Dermis microvascular lymphatic vessel endothelial cell (primary cell): ENCODE measurements around the gene GPR31. TPM values are rescaled to one million over a fixed set of nuclear protein-coding genes. Genes with fewer than 3 reads are reported as not detected.
A peak's percentile ranks its signal among the peaks of the same experiment; 100 is the strongest.
"Not testable (repeated sequence)": the region's sequence is repeated elsewhere in the genome, so short reads cannot be mapped to it uniquely, and the experiment has no call there.

Source experiments
- DNase-seq, 2 donors: peaks; one replicate each; pipeline versions ENCODE4 v3.0.0 to v3.0.0-alpha.2; 2010; ENCODE audit warnings: low read depth in 2 of 2
- total RNA-seq: library from RNA; depleted of rRNA; stranded (reverse); fragments of >200 nt; gene quantifications from 2 replicates; pipeline ENCODE4 v1.2.1, GENCODE V29; 2014

Gene GPR31
- total RNA-seq, 1 donor from 2014 or later: not detected

DNA sequence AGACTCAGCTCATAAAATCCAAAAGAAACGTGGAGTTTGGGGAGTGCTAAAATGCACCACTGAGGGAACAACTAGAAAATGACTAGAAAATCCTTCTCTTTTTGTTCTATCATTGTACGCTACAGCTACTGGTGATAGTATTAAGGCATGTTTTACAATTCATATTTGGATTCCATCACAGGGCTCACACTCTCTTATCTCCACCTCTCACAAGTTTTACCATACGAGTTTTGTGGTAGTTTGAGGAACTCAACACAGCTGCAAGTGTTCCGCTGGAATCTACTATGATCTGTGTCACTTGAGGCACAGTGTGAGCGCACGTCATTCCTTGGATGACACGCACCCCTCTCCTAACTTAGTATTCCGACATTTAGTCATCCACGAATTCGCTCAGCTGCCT, 9.9 kb upstream of the GPR31 start:
- DNase-seq: not testable (repeated sequence)

DNA sequence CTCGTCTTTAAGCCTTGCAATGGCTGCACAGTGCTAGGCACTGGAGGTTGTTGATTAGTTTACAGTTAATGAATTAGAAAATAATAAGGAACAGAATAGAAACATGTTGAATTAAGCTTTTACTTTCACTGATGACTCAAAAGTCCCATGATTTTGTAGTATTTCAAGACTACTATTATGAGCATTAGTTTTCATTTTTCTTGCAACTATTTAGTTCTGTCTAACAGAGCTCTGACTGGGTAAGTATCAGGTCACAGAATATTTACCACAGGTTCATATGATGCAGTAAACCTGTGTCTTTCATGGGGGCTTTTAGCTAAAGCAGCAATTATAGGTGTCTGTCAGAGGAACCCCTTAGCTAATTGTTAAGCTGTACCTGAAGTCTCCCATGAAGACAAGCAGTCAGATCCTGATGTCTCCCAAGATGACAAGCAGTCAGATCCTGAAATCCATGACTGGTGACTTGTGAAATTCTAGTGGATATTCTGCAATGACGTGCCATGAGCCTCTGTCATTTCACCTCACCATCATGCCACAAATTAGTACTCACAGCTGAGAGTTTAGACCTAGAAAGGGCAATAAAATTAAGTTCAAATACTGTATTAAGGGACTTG, 8.2 kb upstream of the GPR31 start:
- no peak for DNase-seq

DNA sequence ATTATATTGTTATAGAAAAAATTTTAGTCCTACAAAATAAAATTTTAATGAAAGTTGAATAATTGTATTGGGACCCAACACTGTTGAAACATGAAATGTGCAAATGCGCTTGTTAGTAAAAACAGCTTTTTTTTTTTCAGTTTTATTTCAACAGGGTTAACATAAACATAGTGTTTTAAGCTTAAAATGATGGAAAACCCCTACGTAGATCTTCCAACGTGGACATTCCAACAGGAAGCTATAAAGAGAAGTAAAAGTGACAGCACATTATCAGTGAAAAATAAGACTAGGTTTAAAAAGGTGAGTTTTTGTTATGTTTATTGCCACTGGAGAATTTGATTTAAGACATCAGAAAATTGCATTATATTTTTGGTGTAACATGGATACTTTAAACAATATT, 6.5 kb upstream of the GPR31 start:
- DNase-seq: no peak

DNA sequence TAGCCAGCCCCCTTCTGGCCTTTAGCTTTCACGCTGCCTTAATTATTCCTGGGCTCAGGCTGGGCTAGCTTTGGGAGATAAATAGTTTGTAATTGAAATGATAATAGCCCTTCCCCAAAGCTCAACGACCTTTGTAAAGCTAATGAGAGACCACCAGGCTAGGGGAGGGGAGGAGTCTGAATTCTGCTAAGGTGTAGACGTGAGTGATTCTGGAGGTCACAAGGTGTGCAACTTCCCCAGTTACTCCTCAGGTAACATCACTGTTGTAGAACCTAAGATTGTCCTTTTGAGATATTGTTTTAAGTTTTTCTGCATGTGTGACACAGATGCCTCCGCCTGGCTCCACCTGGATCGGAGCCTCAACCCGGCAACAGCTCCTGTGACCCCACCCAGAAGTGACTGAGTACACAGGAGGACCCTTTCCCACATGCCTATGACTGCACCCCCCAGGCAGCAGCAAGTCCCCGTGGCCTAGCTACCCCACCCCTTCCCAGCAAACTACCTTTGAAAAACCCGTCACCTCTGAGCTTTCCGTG, 5.8 kb upstream of the GPR31 start:
- no peak for DNase-seq

GRCh38 chr6:167162591-167162990, 4.8 kb upstream of the GPR31 start:
- DNase-seq: no peak

DNA sequence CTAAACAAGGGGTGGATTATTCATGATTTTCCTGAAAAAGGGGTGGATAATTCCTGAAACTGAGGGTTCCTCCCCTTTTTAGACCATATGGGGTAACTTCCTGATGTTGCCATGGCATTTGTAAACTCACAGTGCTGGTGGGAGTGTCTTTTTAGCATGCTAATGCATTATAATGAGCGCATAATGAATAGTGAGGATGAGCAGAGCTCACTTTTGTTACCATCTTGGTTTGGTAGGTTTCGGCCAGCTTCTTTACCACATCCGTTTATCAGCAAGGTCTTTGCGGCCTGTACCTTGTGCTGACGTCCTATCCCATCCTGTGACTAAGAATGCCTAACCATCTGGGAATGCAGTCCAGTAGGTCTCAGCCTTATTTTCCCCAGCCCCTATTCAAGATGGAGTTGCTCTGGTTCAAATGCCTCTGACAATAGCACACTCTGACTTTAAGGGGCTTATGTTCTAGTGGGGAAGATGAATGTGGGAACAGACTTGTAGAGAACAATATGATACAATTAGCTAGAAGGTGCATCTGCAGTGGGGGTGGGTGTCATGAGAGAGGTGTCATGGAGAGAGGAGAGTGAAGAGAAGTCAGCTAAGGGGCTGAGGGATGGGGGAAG, 4.2 kb upstream of the GPR31 start:
- no peak for DNase-seq

DNA sequence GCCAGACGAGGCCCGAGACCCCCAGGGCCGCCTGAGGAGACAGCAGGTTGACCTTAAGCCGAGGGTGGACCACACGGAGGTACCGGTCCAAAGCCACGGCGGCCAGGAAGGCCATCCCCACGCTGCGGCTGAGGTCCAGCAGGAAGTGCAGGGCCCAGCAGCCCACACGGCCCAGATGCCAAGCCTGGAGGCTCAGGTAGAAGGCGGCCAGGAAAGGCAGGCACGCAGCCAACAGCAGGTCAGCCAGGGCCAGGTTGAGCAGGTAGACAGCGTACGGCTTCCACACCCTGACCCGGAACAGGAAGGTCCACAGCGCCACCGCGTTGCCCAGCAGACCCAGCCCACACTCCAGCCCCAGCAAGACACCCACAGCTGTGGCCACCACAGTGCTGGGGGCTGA, 366 bp downstream of the GPR31 start:
- no peak for DNase-seq

DNA sequence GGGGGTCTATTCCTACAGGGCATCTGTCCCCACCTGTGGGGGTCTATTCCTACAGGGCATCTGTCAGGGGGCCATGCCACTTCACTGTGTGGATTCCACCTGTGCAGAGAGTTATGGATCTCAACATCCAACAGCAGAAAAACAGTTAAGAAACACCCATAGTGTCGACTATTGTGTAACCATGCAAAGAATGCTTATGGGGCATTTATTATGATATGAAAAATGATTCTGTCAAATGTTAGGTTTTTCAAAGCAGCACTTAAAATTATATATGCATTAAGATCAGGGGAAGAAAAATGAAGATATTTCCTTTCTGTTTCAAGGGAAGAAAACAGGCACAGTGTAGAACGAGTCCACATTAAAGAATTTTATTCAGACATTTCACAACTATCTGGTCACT, 2.9 kb downstream of the GPR31 start:
- DNase-seq: no peak

- no peak for DNase-seq
Observed at GRCh38 chr6:167154291-167154690, 3.5 kb downstream of the GPR31 start.

DNA sequence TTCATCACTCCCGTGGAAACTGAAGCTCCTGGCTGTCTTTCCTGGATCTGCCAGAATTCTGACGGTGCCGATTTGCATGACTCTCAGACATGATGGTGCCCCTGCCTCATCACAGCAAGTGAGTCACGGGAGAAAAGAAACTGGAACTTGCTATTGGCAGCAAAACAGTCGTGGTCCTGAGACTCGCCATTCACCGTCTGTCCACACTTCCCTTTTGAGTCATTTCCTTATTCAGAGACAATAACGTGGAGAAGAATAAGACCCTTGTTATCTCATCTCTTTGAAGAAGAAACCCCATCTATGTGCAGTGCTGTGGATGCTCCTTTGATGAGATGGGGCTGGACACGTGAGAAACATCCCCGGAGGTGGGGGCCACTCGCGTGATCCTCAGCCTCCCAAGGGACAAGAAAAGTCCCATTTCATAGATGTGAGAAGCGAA, 4.2 kb downstream of the GPR31 start:
- peak; percentile 1 to 81 for DNase-seq

DNA sequence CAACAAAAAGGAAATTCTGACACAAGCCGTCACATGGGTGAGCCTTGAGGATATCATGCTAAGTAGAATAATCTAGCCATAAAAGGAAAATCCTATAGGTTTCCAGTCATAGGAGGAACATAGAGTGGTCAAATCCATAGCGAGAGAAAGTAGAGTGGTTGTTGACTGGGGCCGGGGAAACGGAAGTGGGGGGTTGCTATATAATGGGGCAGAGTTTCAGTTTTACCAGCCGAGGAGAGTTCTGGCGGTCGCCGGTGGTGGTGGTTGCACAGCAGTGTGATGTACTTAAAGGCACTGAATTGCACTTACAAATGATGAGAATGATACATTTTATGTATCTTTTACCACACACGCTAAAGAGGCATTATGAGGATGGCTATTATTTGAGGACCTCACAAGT, 4.9 kb downstream of the GPR31 start:
- no peak for DNase-seq

- DNase-seq: no peak
Observed at GRCh38 chr6:167151648-167152047, 6.1 kb downstream of the GPR31 start.

- DNase-seq: no peak
Observed at GRCh38 chr6:167150941-167151549, 6.7 kb downstream of the GPR31 start.

GRCh38 chr6:167148997-167149396, 8.8 kb downstream of the GPR31 start:
- no peak for DNase-seq

GRCh38 chr6:167148021-167148420, 9.8 kb downstream of the GPR31 start:
- DNase-seq: no peak

DNA sequence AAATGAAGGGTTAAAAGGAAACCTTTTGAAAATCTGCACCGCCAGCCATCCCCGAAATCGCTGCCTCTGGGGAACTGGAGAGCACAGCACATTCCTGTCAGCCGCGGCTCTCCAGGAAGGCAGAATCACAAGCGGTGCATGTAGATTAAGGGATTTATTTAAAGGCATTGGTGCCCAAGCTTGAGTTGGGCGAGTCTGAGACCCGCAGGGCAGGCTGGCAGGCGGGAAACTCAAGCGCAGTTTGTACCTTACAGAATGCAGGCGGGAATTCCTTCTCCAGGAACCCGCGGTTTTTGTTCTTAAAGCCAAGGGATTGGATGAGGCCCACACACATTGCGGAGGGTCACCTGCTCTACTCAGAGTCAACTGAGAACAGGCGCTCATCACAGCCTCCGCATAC, 10.8 kb downstream of the GPR31 start:
- no peak for DNase-seq

- no peak for DNase-seq
Observed at GRCh38 chr6:167146135-167146534, 11.6 kb downstream of the GPR31 start.

DNA sequence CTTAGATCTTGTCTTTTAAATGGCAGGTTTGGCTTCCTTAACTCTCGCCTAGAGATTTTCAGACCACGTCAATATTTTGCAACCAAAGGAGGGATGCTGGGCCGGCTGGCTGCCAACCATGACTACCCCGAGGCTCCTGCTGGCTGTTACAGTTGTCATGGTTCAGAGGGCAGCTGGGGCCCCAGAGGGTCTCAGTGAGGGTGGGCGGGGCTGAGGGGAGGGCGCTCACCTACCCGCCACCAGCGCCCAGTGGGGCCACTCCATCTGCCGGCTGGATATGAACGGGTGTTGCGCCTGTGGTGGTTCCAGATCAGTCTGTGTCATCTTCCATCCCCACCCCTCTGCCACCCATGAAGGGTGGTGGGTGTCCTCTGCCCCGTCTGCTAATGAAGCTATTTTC, 12.3 kb downstream of the GPR31 start:
- DNase-seq: no peak

DNA sequence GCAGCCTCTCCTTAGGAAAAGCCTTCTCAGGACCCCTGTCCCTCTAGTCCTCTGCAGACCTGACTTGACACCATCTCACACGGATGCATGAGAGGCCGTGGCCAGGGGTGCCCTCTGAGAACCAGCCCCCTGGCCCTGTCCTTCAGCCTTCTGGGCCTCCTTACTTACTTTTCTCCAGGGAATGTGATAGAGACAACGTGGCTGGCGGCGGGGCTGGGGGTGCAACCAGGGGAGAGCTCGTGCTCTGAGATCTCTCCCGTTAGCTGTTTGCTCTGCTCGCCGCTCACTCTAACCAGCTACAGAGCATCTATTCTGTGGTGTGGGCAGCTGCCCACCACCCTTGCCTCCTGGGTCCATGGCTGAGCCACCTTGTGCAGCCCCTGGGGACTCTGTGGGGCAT, 14.7 kb downstream of the GPR31 start:
- no peak for DNase-seq

DNA sequence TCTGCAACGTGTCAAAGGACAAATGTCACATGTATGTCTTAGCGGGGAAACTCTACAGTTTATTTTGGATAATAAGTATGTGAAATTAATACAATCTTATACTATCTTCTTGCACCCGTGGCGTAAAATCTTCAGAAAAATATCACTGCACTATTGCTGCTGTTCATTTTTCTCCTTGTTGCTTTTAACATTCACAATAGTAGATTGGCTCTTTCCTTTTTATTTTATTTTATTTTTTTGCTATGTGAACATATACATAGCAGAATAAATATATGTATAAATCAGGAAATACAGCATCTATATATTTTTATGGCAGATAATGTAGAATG, 15.4 kb downstream of the GPR31 start:
- no peak for DNase-seq

GRCh38 chr6:167141667-167142432, 15.9 kb downstream of the GPR31 start:
- peak; percentile 1 to 24 for DNase-seq
